ENCODE data around the gene RPS19.

DNA sequence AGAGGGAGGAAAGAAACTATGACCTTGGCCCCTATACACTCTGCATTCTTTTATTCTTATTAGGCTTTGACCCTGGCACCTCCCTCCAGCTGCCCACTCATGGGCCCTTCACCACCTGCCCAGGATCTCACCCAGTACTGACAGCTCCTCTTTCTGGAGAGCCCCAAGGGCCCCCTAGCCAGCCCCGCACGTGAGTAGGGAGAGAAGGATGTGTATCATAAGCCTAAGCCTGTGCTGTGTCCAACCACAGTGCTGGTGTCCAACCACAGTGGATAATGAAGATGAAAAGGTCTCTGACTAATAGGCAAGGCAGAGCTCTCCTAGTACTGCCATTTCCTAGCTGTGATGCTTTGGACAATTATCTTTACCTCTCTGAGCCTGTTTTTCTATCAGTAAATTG is 11.0 kb upstream of the RPS19 start:
- TF ChIP-seq, protein P1, sequence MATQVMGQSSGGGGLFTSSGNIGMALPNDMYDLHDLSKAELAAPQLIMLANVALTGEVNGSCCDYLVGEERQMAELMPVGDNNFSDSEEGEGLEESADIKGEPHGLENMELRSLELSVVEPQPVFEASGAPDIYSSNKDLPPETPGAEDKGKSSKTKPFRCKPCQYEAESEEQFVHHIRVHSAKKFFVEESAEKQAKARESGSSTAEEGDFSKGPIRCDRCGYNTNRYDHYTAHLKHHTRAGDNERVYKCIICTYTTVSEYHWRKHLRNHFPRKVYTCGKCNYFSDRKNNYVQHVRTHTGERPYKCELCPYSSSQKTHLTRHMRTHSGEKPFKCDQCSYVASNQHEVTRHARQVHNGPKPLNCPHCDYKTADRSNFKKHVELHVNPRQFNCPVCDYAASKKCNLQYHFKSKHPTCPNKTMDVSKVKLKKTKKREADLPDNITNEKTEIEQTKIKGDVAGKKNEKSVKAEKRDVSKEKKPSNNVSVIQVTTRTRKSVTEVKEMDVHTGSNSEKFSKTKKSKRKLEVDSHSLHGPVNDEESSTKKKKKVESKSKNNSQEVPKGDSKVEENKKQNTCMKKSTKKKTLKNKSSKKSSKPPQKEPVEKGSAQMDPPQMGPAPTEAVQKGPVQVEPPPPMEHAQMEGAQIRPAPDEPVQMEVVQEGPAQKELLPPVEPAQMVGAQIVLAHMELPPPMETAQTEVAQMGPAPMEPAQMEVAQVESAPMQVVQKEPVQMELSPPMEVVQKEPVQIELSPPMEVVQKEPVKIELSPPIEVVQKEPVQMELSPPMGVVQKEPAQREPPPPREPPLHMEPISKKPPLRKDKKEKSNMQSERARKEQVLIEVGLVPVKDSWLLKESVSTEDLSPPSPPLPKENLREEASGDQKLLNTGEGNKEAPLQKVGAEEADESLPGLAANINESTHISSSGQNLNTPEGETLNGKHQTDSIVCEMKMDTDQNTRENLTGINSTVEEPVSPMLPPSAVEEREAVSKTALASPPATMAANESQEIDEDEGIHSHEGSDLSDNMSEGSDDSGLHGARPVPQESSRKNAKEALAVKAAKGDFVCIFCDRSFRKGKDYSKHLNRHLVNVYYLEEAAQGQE (IDR thresholded peaks at IDR 0.05), result no peak
- TF ChIP-seq, protein P2, sequence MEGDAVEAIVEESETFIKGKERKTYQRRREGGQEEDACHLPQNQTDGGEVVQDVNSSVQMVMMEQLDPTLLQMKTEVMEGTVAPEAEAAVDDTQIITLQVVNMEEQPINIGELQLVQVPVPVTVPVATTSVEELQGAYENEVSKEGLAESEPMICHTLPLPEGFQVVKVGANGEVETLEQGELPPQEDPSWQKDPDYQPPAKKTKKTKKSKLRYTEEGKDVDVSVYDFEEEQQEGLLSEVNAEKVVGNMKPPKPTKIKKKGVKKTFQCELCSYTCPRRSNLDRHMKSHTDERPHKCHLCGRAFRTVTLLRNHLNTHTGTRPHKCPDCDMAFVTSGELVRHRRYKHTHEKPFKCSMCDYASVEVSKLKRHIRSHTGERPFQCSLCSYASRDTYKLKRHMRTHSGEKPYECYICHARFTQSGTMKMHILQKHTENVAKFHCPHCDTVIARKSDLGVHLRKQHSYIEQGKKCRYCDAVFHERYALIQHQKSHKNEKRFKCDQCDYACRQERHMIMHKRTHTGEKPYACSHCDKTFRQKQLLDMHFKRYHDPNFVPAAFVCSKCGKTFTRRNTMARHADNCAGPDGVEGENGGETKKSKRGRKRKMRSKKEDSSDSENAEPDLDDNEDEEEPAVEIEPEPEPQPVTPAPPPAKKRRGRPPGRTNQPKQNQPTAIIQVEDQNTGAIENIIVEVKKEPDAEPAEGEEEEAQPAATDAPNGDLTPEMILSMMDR (IDR thresholded peaks at IDR 0.05), result no peak
- TF ChIP-seq CEBPB (IDR thresholded peaks at IDR 0.05), result no peak
- no peak for TF ChIP-seq POLR2A (IDR thresholded peaks at IDR 0.05; ENCODE audit: low read length)
- no peak for TF ChIP-seq MAFK (IDR thresholded peaks at IDR 0.05; ENCODE audit: partially characterized antibody)
- TF ChIP-seq EP300 (IDR thresholded peaks at IDR 0.05), result no peak
- TF ChIP-seq, protein P3, sequence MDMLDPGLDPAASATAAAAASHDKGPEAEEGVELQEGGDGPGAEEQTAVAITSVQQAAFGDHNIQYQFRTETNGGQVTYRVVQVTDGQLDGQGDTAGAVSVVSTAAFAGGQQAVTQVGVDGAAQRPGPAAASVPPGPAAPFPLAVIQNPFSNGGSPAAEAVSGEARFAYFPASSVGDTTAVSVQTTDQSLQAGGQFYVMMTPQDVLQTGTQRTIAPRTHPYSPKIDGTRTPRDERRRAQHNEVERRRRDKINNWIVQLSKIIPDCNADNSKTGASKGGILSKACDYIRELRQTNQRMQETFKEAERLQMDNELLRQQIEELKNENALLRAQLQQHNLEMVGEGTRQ (IDR thresholded peaks at IDR 0.05), result no peak
